GM12875 (cell line): ENCODE measurements around the gene STMND1.

Source experiments
- H3K4me3 ChIP-seq: one replicate; pipeline ENCODE4 v1.5.1; 2011; ENCODE audit warnings: low read depth, low read length, control low read depth
- CTCF ChIP-seq: IDR thresholded peaks from 2 replicates; pipeline ENCODE4 v1.5.1; 2011; ENCODE audit warnings: low read depth, mild to moderate bottlenecking, control low read depth, inconsistent platforms, low read length, moderate library complexity, borderline replicate concordance; ENCODE audit not compliant: insufficient read depth

Gene STMND1

GRCh38 chr6:17144016-17144415, 42.2 kb downstream of the STMND1 start:
- no peak for TF ChIP-seq CTCF

GRCh38 chr6:17149571-17149970, 47.7 kb downstream of the STMND1 start:
- no peak for TF ChIP-seq CTCF
- H3K4me3 ChIP-seq = no peak overlapping the region

More at GRCh38 chr6:17144016-17144415, 42.2 kb downstream of the STMND1 start:
- no peak overlapping the region for H3K4me3 ChIP-seq

- no peak overlapping the region for H3K4me3 ChIP-seq
- no peak for TF ChIP-seq CTCF
These were observed 48.2 kb downstream of the STMND1 start for GRCh38 chr6:17150096-17150495.

GRCh38 chr6:17151888-17152287, 50.0 kb downstream of the STMND1 start:
- H3K4me3 ChIP-seq = no peak overlapping the region
- TF ChIP-seq CTCF = no peak

- no peak for TF ChIP-seq CTCF
- no peak overlapping the region for H3K4me3 ChIP-seq
These were observed 50.9 kb downstream of the STMND1 start for GRCh38 chr6:17152703-17153102.

- peak; percentile 42; the same call in 1 of the 2 replicates for TF ChIP-seq CTCF
- H3K4me3 ChIP-seq = no peak overlapping the region
These were observed 54.5 kb downstream of the STMND1 start for GRCh38 chr6:17156112-17156921.

- no peak for TF ChIP-seq CTCF
- H3K4me3 ChIP-seq = no peak overlapping the region
These were observed 55.1 kb downstream of the STMND1 start for GRCh38 chr6:17156966-17157365.
